GM10847 (cell line): ENCODE results near the gene ZBTB34.

ENCODE experiments used
- POLR2A ChIP-seq: IDR thresholded peaks from 2 replicates; pipeline ENCODE4 v1.6.1; 2011; ENCODE audit not compliant: insufficient read length; ENCODE audit errors: extremely low read depth

The ZBTB34 gene, protein sequence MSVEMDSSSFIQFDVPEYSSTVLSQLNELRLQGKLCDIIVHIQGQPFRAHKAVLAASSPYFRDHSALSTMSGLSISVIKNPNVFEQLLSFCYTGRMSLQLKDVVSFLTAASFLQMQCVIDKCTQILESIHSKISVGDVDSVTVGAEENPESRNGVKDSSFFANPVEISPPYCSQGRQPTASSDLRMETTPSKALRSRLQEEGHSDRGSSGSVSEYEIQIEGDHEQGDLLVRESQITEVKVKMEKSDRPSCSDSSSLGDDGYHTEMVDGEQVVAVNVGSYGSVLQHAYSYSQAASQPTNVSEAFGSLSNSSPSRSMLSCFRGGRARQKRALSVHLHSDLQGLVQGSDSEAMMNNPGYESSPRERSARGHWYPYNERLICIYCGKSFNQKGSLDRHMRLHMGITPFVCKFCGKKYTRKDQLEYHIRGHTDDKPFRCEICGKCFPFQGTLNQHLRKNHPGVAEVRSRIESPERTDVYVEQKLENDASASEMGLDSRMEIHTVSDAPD

GRCh38 chr9:126860077-126860756 is at the start of gene ZBTB34:
ZBTB34 (plus strand) TSS chr9:126860639; CDS start chr9:126879400, 18,761 bp downstream.
- TF ChIP-seq POLR2A: peak; percentile 80

DNA sequence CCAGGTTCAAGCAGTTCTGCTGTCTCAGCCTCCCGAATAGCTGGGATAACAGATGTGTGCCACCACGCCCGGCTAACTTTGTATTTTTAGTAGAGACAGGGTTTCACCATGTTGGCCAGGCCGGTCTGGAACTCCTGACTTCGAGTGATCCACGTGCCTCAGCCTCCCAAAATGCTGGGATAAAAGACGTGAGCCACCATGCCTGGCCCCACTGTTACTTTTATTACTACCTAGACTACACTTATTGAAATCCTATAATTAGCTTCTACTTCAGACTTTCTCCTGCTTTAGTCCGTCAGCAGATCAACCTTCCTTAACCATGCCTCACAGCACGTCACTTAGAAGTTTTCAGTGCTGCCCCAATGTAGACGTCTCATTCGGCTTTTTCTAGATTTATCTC is 47.4 kb upstream of the ZBTB34 start:
- TF ChIP-seq POLR2A: no peak

GRCh38 chr9:126814091-126814490 is 46.3 kb upstream of the ZBTB34 start:
- TF ChIP-seq POLR2A: no peak

DNA sequence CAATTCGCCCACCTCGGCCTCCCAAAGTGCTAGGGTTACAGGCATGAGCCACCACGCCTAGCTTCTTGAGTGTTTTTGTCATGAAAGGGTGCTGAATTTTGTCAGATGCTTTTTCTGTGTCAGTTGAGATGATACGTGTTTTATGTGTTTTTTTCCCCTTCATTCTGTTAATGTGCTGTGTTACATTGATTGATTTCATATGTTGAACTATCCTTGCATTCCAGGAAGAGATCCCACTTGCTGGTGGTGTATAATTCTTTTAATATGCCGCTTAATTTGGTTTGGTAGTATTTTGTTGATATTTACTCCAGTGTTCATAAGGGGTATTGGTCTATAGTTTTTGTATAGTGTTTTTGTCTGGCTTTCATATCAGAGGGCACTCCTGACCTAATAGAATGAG is 42.0 kb upstream of the ZBTB34 start:
- TF ChIP-seq POLR2A: no peak

DNA sequence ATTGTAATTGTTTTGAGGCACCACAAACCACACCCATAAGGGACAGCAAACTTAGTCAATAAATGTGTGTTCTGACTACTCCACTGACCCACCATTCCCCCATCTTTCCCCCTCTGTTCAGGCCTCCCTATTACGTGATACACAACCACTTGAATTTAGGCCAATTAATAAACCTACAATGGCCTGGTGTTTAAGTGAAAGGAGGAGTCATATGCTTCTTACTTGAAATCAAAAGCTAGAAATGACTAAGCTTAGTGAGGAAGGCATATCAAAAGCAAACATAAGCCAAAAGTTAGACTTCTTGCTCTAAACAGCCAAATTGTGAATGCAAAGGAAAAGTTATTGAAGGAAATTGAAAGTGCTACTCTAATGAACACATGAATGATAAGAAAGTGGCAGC is 41.0 kb upstream of the ZBTB34 start:
- TF ChIP-seq POLR2A: no peak

DNA sequence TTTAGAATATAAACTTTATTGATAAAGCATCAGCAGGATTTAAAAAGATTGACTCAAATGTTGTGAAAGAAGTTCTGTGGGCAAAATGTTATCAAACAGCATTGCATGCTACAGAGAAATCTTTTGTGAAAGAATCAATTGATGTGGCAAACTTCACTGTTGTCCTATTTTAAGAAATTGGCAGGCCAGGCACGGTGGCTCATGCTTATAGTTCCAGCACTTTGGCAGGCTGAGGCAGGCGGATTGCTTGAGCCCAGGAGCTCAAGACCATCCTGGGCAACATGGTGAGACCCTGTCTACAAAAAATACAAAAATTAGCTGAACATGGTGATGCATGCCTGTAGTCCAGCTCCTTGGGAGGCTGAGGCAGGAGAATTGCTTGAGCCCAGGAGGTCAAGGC is 38.2 kb upstream of the ZBTB34 start:
- TF ChIP-seq POLR2A: no peak

DNA sequence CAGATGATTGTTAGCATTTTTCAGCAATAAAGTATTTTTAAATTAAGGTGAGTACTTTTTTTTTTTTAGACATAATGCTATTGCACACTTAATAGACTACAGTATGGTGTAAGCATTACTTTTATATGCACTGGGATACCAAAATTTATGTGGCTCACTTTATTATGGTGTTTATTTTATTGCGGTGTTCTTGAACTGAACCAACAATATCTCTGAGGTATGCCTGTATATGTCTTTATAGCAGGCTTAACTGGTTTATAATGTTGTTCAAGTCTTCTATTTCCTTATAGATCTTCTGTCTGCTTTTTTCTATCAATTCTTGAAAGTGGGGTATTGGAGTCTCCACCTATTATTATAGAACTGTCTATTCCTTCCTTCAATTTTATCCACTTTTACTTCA is 37.6 kb upstream of the ZBTB34 start:
- no peak for TF ChIP-seq POLR2A

- no peak for TF ChIP-seq POLR2A
These were observed 33.2 kb upstream of the ZBTB34 start for GRCh38 chr9:126827227-126827626.

- TF ChIP-seq POLR2A: no peak
These were observed 31.4 kb upstream of the ZBTB34 start for GRCh38 chr9:126829035-126829434.

DNA sequence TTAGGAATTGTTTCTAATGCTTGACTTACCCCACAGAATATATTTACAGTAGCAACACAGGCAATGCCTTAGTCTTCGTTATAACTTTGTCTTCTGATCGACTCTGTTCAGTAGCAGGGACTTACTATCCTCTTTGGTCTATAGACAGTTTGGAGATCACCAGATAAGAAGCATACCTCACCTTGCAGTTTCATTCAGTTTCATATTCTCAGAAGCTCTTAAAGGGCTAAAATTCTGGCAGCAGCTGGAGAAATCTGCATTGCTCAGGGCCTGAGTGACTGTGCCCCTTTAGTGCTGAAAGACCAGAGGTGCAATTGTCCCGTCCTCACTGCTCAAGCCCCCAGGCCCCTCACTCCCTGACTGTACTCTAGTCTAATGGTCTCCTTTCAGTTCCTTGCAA is 29.6 kb upstream of the ZBTB34 start:
- TF ChIP-seq POLR2A: no peak

- no peak for TF ChIP-seq POLR2A
These were observed 28.0 kb upstream of the ZBTB34 start for GRCh38 chr9:126832440-126832839.

GRCh38 chr9:126833020-126833419 is 27.4 kb upstream of the ZBTB34 start:
- TF ChIP-seq POLR2A: no peak

DNA sequence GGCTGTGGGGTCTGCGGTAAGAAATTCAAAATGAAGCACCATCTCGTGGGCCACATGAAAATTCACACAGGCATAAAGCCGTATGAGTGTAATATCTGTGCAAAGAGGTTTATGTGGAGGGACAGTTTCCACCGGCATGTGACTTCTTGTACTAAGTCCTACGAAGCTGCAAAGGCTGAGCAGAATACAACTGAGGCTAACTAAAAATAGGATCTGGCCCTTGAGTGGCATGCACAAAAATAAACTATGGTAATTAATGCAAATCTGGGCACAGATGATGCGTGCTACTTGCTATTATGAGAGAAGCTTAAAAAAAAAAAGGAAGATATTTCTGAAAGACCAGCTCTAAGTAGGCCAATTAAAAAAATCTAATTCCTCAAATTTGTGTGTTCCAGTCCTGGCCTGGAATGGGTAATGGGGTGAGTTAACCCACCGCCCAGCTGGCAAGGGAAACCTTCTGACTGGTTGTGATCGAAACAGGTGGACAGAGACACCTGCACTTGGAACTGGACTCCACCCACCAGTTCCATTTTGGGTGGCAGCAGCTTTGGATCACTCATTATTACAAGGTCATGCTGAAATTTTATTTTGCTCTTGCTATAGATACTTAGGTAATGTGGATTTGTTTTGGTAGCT is 26.6 kb upstream of the ZBTB34 start:
- TF ChIP-seq POLR2A: no peak

- TF ChIP-seq POLR2A: no peak
These were observed 25.8 kb upstream of the ZBTB34 start for GRCh38 chr9:126834672-126835071.

DNA sequence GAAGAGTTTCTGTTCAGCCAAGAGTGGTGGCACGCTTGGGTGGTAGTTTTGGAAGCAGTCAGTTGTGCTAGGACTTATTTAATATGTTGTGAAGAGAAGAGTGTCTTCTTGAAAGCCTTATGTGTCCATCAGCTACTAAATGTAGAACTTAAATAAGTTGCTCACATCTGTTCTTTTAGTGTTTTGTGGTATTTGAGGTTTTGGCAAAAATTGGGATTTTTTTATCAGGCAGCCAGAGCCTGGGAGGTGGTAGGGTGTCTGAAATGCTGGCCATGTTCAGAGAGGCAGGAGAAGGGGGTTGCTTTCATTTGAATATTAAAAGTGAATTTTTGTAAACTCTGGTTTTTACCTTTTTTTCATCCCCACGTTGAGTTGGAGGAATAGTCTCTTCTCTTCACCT is 24.2 kb upstream of the ZBTB34 start:
- no peak for TF ChIP-seq POLR2A

- TF ChIP-seq POLR2A: no peak
These were observed 22.2 kb upstream of the ZBTB34 start for GRCh38 chr9:126838055-126838811.

GRCh38 chr9:126838895-126839294 is 21.5 kb upstream of the ZBTB34 start:
- TF ChIP-seq POLR2A: no peak
